ENCODE data around the gene MALAT1. TPM values are rescaled to one million over a fixed set of nuclear protein-coding genes. Genes with fewer than 3 reads are reported as not detected.

The MALAT1 gene
- total and polyA plus RNA-seq, 9 donors = 396 to 13,132 (median 8,248) TPM

GRCh38 chr11:65497141-65498041, 1.5 kb upstream of the MALAT1 start:
- peak in 1 of 3 donors; percentile 23 for TF ChIP-seq CTCF (IDR thresholded peaks at IDR 0.05)
- TF ChIP-seq EP300 (IDR thresholded peaks at IDR 0.05) = peak; percentile 98
- TF ChIP-seq POLR2A (IDR thresholded peaks at IDR 0.05) = no peak
- peaks cover 16% of the 10 kb centered on the region for H3K4me1 ChIP-seq (ENCODE audit: insufficient read depth)
- H3K27me3 ChIP-seq = no peaks in the 10 kb centered on the region
- H3K4me3 ChIP-seq = peak overlapping the region; percentile 82
- intact Hi-C loops (cut with DNase I) = loop anchor here (2.0 to 5.0 kb wide), 2 partner anchors 75 kb away; partner anchors contain the start of gene NEAT1 (in 4 of the 4)
- 0 to 2% (median 1%) methylated on average over 48 to 61 of the region's 61 CpGs for WGBS, 3 donors
- peak; percentile 99 to 100 (median 99) for DNase-seq
- H3K36me3 ChIP-seq = no peaks in the 10 kb centered on the region
- H3K27ac ChIP-seq = peak overlapping the region; percentile 91 to 94
- no peaks in the 10 kb centered on the region for H3K9me3 ChIP-seq

GRCh38 chr11:65498042-65498726, 661 bp upstream of the MALAT1 start:
- WGBS, 3 donors = 2 to 3% (median 2%) methylated on average over 24 of the region's 24 CpGs
- Histone ChIP-seq H3K36me3 (no peaks in the 10 kb centered on the region), H3K4me3 (peak overlapping the region; percentile 82), H3K4me1 (ENCODE audit: insufficient read depth) (peaks cover 12% of the 10 kb centered on the region), H3K9me3 (no peaks in the 10 kb centered on the region), H3K27me3 (no peaks in the 10 kb centered on the region), H3K27ac (peak overlapping the region; percentile 91 to 94)
- TF ChIP-seq CTCF (IDR thresholded peaks at IDR 0.05) (no peak), POLR2A (IDR thresholded peaks at IDR 0.05) (no peak), EP300 (IDR thresholded peaks at IDR 0.05) (no peak)
- peak; percentile 49 to 71 (median 61) for DNase-seq
- intact Hi-C loops (cut with DNase I) = loop anchor here in 3 of 4 donors (2.0 to 5.0 kb wide), 2 partner anchors 75 to 76 kb away; partner anchors contain the start of gene NEAT1 (in 3 of the 3)

GRCh38 chr11:65498727-65498976, 193 bp upstream of the MALAT1 start:
- Histone ChIP-seq H3K27ac (peak overlapping the region; percentile 91 to 94), H3K36me3 (no peaks in the 10 kb centered on the region), H3K4me1 (ENCODE audit: insufficient read depth) (peaks cover 9% of the 10 kb centered on the region), H3K4me3 (peak overlapping the region; percentile 82), H3K9me3 (no peaks in the 10 kb centered on the region), H3K27me3 (no peaks in the 10 kb centered on the region)
- DNase-seq = no peak
- TF ChIP-seq POLR2A (IDR thresholded peaks at IDR 0.05) = no peak
- TF ChIP-seq EP300 (IDR thresholded peaks at IDR 0.05) = no peak
- TF ChIP-seq CTCF (IDR thresholded peaks at IDR 0.05) = no peak
- intact Hi-C loops (cut with DNase I) = loop anchor here in 3 of 4 donors (2.0 to 5.0 kb wide), 2 partner anchors 76 kb away; partner anchors contain the start of gene NEAT1 (in 3 of the 3)
- 1 to 2% (median 1%) methylated on average over 6 of the region's 6 CpGs for WGBS, 3 donors

GRCh38 chr11:65499713-65500386, 1.0 kb downstream of the MALAT1 start:
- no peaks in the 10 kb centered on the region for H3K9me3 ChIP-seq
- no peak for DNase-seq
- no peaks in the 10 kb centered on the region for H3K27me3 ChIP-seq
- TF ChIP-seq CTCF (IDR thresholded peaks at IDR 0.05) = no peak
- TF ChIP-seq POLR2A (IDR thresholded peaks at IDR 0.05) = no peak
- no peak for TF ChIP-seq EP300 (IDR thresholded peaks at IDR 0.05)
- peaks cover 5% of the 10 kb centered on the region for H3K4me1 ChIP-seq (ENCODE audit: insufficient read depth)
- H3K4me3 ChIP-seq = peak overlapping the region; percentile 82
- H3K36me3 ChIP-seq = no peaks in the 10 kb centered on the region
- 0% methylated on average over 3 of the region's 3 CpGs for WGBS, 3 donors
- intact Hi-C loops (cut with DNase I) = loop anchor here in 3 of 4 donors (2.0 to 5.0 kb wide), 2 partner anchors 77 to 78 kb away; partner anchors contain the start of gene NEAT1 (in 3 of the 3)
- peak overlapping the region; percentile 91 to 94 for H3K27ac ChIP-seq
